Stimulated activated naive CD4-positive, alpha-beta T cell (primary cell): ENCODE measurements around the gene SMIM38.

ENCODE experiments used
- DNase-seq, 6 experiments: peaks; one replicate each; lab custom pipeline; 2025; lab: John Stamatoyannopoulos, UW

The SMIM38 gene

DNA sequence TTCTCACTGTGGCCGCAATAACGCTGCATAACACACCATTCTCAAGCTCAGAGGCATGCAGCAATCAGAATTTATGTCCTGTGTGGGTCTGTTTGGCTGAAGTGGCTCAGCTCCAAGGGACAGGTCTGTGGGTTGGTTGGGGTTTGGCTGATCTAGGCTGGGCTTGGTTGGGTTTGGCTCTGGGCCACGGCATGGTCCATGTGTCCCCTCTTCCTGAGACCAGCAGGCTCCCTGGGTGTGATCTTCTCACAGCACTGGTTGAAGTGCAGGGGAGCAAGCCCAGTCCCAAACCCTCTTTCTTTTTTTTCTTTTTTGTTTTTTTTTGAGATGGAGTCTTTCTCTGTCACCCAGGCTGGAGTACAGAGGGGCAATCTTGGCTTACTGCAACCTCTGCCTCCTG, 25.0 kb downstream of the SMIM38 start:
- no peak for DNase-seq

GRCh38 chr11:69183613-69184012, 27.9 kb downstream of the SMIM38 start:
- no peak for DNase-seq

GRCh38 chr11:69186316-69187260, 30.9 kb downstream of the SMIM38 start:
- no peak for DNase-seq

DNA sequence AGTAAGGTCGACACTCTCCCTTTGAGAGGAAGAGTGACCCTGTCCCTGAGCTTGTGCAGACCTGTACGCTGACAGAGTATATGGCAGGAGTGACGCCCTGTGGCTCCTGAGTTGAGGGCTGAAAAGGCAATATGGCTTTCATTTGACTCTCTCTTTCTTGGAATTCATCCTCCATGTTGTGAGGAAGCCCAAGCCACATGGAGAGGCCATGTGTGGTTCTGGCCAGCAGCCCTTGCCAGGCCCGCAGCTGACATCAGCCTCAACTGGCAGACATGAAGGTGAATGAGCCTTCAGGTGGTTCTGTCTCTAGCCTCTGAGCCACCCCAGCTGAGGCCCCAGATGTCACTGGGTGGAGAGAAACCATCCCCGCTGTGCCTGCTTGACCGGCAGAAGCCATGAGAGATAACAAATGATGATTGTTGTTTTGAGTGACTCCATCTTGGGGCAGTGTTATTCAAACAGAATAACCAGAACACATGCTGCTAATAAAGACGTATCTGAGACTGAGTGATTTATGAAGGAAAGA, 31.9 kb downstream of the SMIM38 start:
- no peak for DNase-seq

- no peak for DNase-seq
Measured at GRCh38 chr11:69189059-69189458, 33.3 kb downstream of the SMIM38 start.

DNA sequence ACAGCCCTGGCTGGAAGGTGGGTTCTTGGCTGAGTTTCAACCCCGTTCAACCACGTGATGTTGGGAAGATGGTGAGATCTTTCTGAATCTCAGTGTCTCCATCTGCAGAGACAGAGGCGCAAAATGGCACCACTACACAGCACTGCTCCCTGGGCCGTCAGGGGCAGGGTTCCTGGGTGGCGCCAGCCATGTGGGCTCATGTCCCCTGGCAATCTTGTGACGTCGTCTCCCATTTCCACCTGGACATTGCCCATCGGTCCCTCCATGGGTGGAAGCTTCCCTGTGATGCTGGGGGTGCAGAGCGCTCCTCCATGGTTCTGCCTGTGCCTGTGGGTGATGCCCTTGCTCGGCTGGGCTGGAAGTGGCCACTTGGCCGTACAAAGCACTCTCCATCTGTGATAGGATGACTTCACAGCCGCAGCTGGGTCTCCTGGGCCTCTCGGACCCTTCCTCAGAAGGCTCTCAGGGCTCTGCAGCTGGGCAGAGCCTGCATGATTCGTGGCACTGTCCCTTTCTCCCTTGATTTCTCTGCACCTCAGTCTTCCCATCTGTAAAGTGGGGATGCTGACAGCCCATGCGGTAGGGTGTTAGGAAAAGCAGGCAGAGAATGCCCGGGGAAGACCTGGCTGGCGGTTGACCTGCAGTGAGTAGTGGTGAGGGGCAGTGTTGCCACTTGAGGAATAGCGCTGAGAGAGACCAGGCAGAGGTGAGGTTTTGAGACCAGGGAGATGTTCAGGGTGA, 35.2 kb downstream of the SMIM38 start:
- no peak for DNase-seq

GRCh38 chr11:69192301-69192721, 36.6 kb downstream of the SMIM38 start:
- DNase-seq = peak in 1 of 6 experiments; percentile 14

GRCh38 chr11:69193151-69193550, 37.4 kb downstream of the SMIM38 start:
- no peak for DNase-seq

- no peak for DNase-seq
Measured at GRCh38 chr11:69193629-69194028, 37.9 kb downstream of the SMIM38 start.

- DNase-seq = no peak
Measured at GRCh38 chr11:69194396-69194795, 38.7 kb downstream of the SMIM38 start.

DNA sequence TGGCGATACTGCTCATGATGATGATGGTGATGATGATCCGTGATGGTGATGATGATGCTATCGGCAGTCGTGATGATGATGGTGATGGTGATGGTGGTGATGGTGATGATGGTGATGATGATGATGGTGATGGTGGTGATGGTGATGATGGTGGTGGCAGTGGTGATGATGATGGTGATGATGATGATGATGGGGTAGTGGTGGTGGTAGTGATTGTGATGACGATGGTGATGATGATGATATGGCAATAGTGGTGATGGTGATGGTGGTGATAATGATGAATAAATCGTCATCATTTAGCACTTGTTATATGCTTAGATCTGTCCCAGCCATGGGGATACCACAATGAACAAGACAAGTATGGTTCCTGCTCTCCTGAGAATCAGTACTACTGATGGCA, 39.2 kb downstream of the SMIM38 start:
- DNase-seq = no peak

DNA sequence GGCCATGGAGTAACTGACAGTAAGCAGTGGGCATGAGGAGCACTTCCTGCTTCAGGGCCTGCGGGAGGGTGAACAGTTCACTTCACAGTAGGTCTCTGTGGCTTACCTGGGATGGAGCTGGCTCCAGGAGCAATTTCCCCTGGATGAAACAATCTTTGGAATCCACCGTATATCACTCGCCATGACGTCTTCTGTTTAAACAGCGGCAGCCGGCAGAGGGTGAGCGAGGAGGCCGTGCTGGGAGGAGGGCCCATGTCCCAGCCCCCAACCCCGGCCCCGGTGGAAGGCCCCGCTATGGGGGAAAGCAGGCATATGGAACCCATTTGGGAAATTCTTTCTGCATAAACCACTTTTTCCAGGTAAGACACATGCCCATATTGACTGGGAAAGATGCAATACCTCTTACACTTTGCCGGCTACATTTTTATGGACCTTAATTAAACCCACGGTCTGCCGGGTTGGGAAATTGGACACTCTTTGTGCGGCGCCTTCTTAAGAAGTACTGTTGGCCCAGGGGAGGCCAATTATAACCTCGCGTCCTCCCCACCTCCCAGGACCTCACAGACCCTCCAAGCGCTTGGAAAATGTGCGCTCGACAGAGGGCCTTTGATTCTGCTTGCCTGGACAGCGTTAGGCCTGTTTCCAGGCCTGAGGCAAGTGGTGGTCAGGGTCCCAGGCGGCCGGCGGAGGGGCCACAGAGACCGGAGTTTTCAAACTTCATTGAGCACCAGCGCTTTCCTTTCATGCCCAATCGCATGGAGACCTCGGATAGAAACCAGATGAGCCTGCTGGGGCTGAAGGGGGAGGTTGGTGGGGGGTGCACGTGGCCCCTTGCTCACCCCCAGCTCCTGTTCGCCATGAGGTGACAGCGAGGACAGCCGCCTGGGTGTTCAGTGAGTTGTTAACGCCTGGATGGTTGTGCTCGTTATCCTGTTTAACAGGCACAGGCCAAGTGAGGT, 40.4 kb downstream of the SMIM38 start:
- DNase-seq = no peak

GRCh38 chr11:69196783-69197169, 41.0 kb downstream of the SMIM38 start:
- DNase-seq = no peak

GRCh38 chr11:69198891-69199582, 43.3 kb downstream of the SMIM38 start:
- DNase-seq = no peak

GRCh38 chr11:69199583-69200315, 44.0 kb downstream of the SMIM38 start:
- DNase-seq = no peak

DNA sequence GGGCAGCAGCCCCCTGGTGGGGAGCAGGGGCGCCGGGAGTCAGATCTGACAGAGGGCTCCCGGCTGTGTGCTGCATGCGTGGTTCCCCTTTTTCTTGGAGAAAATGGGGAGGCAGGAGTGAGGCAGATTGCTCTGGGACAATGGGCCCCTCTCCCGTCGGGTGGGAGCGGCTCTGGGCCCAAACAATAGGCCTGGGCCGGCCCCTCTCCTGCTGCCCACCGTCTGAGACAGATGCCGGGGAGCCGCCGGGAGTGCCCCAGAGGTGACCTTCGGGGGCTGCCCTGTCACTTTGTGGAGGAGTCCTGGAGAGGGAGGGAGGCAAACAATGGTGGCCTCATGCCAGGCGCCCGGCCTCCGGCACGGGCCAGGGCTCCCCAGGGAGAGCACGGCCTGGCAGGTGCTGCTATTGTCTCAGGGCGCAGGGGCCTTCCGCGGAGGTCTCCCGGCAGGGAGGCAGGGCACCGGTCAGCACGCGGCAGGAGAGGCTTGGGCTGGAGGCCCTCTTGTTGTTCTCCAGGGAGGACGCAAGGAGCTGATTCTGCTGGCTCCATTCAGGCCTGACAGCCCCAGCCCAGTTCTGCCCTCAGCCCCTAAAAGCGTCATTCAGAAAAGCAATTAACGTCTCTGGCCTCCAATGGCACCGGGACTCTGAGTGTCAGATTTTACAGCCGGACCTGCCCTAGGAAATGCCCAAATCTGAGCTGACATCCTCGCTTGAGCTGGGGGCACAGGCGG, 44.8 kb downstream of the SMIM38 start:
- no peak for DNase-seq

GRCh38 chr11:69201066-69201365, 45.3 kb downstream of the SMIM38 start:
- DNase-seq = no peak

- DNase-seq = no peak
Measured at GRCh38 chr11:69201764-69202370, 46.1 kb downstream of the SMIM38 start.

DNA sequence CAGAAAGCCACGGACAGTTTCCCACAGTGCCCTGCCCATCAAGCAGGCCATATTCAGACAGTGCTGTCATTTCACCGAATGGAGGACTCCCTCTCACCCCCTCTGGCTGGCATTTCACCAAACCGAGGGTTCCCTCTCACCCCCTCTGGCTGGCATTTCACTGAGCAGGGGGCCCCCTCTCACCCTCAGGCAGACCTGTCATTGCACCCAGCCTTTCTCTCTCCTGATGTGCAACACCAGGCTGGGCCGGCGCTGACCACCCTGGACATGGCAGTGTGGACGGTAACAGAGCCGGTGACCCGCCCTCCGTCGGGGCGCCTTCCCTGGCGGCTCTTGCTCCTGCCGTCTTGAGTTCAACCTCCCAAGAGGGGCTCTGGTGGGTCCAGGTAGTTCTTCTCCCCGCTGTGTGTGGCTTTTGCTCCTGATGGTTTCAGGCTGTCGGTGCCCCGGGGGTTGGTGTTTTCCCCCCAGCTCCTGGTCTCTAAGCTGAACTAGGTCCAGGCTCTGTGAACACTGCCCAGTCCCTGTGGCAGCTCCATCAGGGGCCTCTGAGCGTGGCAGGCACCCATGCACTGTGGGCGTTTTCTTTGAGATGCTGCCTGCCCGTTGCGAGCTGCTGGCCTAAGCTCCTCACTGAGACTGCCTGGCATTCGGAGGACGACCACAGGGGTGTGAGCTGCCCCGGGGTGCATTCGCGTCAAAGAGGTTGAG, 46.9 kb downstream of the SMIM38 start:
- no peak for DNase-seq
